CD4-positive, alpha-beta T cell treated with Interleukin-15 for 1 hour (primary cell): ENCODE data around the gene HSP90AA1.
"Not testable (repeated sequence)": the region's sequence is repeated elsewhere in the genome, so short reads cannot be mapped to it uniquely, and the experiment has no call there.

Source experiments
- DNase-seq: peaks from one replicate; pipeline ENCODE4 v3.0.0-alpha.2; 2020

Gene HSP90AA1

GRCh38 chr14:102092806-102093205 lies 6.0 kb upstream of the HSP90AA1 start:
- no peak for DNase-seq

GRCh38 chr14:102090713-102091112 lies 3.9 kb upstream of the HSP90AA1 start:
- no peak for DNase-seq

GRCh38 chr14:102089621-102090343 lies 2.9 kb upstream of the HSP90AA1 start:
- no peak for DNase-seq

DNA sequence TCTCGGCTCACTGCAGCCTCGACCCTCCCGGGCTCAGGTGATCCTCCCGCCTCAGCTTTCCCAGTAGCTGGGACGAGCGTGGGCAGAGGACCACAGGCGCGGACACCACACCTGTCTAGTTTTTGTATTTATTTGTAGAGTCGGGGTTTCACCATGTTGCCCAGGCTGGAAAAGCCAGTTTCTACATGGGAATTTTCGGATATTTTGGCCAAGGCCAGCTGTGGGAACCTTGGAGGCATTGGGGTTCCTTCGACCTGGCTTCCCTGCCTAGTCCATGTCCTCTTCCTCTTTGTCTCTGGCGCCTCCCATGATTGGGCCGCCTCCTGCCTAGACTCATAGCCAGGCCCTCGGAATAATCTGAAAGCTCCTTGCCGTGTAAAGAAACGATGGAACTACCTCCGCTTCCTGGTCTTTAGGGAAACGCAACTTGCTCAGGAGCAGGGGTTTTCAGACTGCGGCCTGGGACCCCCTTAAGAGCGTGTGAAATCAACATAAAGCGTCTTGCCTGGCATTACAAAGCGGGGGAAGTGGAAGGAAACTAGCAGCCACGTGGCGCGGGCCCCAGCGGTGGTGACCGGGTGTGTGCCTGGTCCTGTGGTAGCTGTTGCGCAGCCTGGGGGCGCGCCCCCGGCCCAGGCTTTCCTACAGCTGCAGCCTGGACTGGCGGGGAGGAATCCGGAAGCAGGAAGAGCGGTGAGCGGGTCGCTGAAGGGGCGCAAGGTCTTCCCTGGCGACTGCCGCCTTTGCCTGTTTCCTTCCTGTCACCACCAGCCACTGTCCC lies 1.4 kb upstream of the HSP90AA1 start:
- DNase-seq = peak; percentile 63

DNA sequence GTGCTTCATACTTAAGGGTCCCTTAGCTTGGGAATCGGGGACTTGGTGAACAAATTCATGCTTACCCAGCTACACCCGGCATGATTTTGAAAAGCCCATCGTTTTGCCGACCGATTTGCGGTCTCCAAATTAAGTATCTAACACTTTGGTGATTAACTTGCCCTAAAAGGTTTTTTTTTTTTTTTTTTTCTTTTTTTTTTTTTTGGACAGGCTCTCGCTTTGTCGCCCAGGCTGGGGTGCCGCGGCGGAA lies 843 bp upstream of the HSP90AA1 start:
- no peak for DNase-seq

DNA sequence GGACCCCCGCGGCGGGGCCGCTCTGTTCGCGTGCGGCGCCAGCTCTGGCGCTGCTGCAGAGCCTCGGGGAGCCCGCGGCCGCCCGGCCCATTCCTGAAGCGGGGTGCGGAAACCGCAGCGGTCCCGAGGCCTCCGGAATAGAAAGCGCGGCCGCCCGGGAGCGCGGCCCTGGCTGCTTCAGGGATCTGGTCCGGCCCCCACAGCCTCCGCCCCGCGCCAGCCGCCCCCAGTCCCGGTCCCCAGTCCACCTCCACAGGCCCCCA lies 204 bp downstream of the HSP90AA1 start:
- no peak for DNase-seq

GRCh38 chr14:102085948-102086708 lies 716 bp downstream of the HSP90AA1 start:
- DNase-seq = peak; percentile 69

DNA sequence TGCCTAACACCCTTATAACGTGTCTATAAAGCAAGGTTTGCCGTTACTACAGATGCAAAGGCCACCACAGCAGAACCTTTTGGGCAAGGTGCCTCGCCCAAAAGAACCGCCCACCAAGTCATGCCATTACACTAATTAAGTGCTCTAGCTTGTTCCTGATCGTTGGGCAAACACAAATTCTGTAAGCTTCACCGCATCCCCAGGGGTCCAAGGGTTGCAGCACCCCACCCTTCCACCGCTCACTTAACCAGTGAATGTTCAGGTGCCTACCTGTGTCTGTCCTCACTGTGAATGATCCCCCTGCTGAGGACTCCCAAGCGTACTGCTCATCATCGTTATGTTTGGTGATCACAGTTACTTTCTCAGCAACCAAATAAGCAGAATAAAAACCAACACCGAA lies 1.4 kb downstream of the HSP90AA1 start:
- no peak for DNase-seq

- no peak for DNase-seq
Observed at GRCh38 chr14:102084931-102085330, 1.9 kb downstream of the HSP90AA1 start.

- DNase-seq = not testable (repeated sequence)
Observed at GRCh38 chr14:102084522-102084921, 2.3 kb downstream of the HSP90AA1 start.

- DNase-seq = no peak
Observed at GRCh38 chr14:102081231-102082080, 5.4 kb downstream of the HSP90AA1 start.

GRCh38 chr14:102080183-102081080 lies 6.4 kb downstream of the HSP90AA1 start:
- DNase-seq = no peak

DNA sequence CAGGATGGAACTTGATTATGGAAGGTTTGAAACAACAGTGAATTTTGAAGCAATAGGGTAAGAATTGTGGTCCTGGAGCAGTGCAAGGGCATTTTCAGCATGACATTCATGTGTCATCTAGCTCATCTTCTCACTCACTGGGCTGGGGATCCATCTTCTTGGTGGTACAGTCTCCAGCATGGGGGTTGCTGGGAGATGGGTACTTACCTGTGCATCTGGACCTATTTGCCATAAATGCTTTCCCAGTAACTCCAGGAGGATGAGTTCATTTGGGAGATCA lies 7.2 kb downstream of the HSP90AA1 start:
- peak; percentile 28 for DNase-seq

DNA sequence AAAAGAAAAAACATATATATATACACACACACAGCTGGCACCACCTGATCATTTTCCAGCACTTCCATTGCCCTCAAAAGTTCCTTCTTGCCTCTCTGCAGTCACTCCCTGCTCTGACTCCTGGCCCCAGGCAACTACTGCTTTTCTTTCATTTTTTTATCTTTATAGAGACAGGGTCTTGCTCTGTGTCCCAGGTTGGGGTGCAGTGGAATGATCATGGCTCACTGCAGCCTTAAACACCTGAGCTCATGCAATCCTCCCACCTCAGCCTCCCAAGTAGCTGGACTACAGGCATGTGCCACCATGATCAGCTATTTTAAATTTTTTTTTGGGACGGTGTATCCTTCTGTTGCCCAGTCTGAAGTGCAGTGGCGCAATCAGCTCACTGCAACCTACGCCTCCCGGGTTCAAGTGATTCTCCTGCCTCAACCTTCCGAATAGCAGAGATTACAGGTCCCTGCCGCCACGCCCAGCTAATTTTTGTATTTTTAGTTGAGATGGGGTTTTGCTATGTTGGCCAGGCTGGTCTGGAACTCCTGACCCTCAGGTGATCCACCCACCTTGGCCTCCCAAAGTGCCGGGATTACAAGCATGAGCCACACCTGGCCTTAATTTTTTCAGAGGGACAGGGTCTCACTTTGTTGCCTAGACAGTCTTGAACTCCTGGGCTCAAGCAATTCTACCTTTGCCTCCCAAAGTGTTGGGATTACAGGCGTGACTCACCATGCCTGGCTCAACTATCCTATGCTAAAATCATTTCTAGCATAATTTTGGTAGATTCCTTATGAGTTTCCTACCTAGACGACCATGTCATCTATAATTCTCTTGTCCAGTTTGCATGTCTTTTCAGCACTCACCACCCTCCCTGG lies 7.8 kb downstream of the HSP90AA1 start:
- peak; percentile 59 for DNase-seq

DNA sequence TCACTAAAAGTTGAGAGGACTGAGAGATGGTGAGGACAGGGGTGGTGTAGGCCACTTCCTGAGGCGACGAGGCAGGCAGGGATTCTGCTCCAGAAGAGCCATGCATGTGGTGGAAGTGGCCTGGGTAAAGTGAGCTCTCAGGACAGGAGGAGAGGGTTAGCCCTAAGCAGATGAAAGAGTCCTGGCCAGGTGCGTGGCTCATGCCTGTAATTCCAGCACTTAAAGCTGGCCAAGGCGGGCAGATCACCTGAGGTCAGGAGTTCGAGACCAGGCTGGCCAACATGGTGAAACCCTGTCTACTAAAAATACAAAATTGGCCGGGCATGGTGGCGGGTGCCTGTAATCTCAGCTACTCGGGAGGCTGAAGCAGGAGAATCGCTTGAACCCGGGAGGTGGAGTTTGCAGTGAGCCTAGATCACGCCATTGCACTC lies 8.5 kb downstream of the HSP90AA1 start:
- DNase-seq = peak; percentile 53

- peak; percentile 70 for DNase-seq
Observed at GRCh38 chr14:102077382-102077709, 9.5 kb downstream of the HSP90AA1 start.

GRCh38 chr14:102075155-102075554 lies 11.7 kb downstream of the HSP90AA1 start:
- peak; percentile 29 for DNase-seq

DNA sequence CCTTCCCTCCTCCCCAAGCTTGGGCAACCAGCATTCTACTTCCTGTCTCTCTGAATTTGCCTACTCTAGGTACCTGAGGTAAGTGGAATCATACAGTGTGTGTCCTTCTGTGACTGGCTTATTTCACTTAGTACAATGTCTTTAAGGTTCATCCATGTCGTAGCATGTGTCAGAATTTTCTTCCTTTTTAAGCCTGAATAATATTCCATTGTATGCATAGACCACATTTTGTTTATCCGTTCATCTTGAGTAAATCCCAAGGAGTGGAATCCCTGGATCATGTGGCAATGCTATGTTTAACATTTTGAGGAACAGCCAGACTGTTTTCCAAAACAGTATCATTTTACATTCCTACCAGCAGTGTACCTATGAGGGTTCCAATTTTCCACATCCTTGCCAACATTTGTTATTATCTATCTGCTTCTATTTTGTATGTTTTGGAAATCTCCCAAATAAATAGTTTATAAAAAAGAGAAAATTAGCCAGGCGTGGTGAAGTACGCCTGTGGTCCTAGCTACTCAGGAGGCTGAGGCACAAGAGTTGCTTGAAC lies 12.4 kb downstream of the HSP90AA1 start:
- no peak for DNase-seq

- DNase-seq = no peak
Observed at GRCh38 chr14:102071283-102071998, 15.4 kb downstream of the HSP90AA1 start.

DNA sequence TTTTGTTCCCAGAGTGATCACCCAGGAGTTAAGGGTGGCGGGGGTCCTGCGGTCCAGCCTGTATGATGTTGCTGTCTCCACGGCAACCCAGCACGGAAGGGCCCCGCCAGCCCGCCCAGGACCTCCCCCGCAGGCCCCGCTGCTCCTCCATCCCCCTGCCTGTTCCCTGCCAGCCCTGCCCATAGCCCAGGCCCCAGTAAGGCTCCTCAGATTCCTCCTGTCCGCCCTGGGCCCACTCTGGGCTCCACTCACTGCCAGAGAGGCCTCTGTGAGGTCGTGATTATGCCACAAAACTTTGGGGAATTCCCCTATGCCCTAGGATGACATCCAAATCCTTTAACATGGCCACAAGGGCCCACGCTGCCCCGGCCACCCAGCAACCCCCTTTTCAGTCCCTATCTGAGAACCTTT lies 20.8 kb downstream of the HSP90AA1 start:
- no peak for DNase-seq
